ENCODE data around the gene TAS2R39. TPM values are rescaled to one million over a fixed set of nuclear protein-coding genes. Genes with fewer than 3 reads are reported as not detected.

TAS2R39 gene
- total RNA-seq, 1 donor, result not detected

DNA sequence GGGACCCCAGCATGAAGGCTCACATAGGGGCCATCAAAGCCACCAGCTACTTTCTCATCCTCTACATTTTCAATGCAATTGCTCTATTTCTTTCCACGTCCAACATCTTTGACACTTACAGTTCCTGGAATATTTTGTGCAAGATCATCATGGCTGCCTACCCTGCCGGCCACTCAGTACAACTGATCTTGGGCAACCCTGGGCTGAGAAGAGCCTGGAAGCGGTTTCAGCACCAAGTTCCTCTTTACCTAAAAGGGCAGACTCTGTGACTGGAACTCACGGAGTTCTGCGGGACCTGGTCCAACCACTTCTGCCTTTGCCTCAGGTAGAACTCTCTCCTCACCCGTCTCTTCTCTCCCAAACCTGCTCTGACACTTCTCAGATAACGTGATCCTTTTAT is 39.6 kb downstream of the TAS2R39 start:
- DNase-seq (ENCODE audit: insufficient read length, low spot score, missing footprints), result no peak
- Histone ChIP-seq H3K4me3 (ENCODE audit: insufficient read depth, low read length) (no peak overlapping the region), H2AFZ (ENCODE audit: low read length) (no peak overlapping the region), H3K36me3 (ENCODE audit: insufficient read depth, low read length) (no peaks in the 10 kb centered on the region), H3K4me2 (ENCODE audit: insufficient read depth, low read length) (no peak overlapping the region), H3K27ac (ENCODE audit: low read depth, low read length) (no peak overlapping the region), H3K27me3 (ENCODE audit: insufficient read depth, low read length) (peaks cover 28% of the 10 kb centered on the region), H4K20me1 (ENCODE audit: insufficient read depth, low read length) (no peaks in the 10 kb centered on the region), H3K4me1 (ENCODE audit: insufficient read depth, low read length) (no peaks in the 10 kb centered on the region), H3K9me3 (ENCODE audit: low read depth, low read length) (no peaks in the 10 kb centered on the region), H3K79me2 (ENCODE audit: insufficient read depth, low read length) (no peaks in the 10 kb centered on the region)
- TF ChIP-seq, protein P1, sequence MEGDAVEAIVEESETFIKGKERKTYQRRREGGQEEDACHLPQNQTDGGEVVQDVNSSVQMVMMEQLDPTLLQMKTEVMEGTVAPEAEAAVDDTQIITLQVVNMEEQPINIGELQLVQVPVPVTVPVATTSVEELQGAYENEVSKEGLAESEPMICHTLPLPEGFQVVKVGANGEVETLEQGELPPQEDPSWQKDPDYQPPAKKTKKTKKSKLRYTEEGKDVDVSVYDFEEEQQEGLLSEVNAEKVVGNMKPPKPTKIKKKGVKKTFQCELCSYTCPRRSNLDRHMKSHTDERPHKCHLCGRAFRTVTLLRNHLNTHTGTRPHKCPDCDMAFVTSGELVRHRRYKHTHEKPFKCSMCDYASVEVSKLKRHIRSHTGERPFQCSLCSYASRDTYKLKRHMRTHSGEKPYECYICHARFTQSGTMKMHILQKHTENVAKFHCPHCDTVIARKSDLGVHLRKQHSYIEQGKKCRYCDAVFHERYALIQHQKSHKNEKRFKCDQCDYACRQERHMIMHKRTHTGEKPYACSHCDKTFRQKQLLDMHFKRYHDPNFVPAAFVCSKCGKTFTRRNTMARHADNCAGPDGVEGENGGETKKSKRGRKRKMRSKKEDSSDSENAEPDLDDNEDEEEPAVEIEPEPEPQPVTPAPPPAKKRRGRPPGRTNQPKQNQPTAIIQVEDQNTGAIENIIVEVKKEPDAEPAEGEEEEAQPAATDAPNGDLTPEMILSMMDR (IDR thresholded peaks at IDR 0.05; ENCODE audit: extremely low read depth, low read depth, low read length), result no peak

DNA sequence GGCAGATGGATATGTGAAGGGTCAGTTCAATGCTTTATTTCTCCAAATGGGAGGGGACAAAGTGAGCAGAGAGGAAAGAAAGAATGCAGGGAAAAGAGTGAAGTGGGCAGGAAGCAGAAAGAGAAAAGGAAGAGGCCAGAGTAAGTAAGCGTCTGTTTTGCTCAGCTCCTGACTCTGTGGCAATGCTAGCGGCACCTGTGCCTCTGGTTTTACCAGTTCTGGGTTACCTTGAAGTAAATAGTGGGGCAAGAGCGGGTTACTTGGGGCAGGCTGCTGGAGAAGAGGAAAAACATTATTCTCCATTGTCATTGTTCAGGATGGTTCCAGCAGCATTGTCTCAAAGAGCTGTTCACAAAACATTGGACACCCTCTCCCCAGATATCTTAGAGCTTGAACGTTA is 40.6 kb downstream of the TAS2R39 start:
- Histone ChIP-seq H3K79me2 (ENCODE audit: insufficient read depth, low read length) (no peaks in the 10 kb centered on the region), H3K9me3 (ENCODE audit: low read depth, low read length) (no peaks in the 10 kb centered on the region), H3K27ac (ENCODE audit: low read depth, low read length) (no peak overlapping the region), H3K36me3 (ENCODE audit: insufficient read depth, low read length) (no peaks in the 10 kb centered on the region), H3K4me3 (ENCODE audit: insufficient read depth, low read length) (no peak overlapping the region), H3K27me3 (ENCODE audit: insufficient read depth, low read length) (peaks cover 28% of the 10 kb centered on the region), H3K4me1 (ENCODE audit: insufficient read depth, low read length) (no peaks in the 10 kb centered on the region), H2AFZ (ENCODE audit: low read length) (no peak overlapping the region), H4K20me1 (ENCODE audit: insufficient read depth, low read length) (no peaks in the 10 kb centered on the region), H3K4me2 (ENCODE audit: insufficient read depth, low read length) (no peak overlapping the region)
- DNase-seq (ENCODE audit: insufficient read length, low spot score, missing footprints), result no peak
- TF ChIP-seq, protein P1 (IDR thresholded peaks at IDR 0.05; ENCODE audit: extremely low read depth, low read depth, low read length), result no peak

DNA sequence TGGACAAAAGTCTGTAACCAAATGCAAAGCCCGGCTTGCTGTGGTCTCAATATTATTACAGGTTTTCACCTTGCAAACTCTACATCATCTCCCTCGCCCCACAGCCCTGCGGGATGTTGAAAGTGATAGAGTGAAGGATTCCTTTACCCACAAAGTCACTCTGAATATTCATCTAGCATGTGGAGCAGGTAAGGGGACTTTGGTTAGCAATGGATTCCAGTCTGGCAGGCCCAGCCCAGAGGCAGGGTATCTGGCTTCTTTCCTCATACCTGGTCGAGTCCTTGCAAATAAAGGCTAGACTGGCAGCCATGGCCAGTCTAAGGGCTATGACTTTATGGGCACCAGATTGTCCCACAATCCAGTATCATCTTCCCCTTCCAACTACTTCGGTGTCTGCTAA is 41.8 kb downstream of the TAS2R39 start:
- Histone ChIP-seq H3K27ac (ENCODE audit: low read depth, low read length) (no peak overlapping the region), H2AFZ (ENCODE audit: low read length) (no peak overlapping the region), H3K4me3 (ENCODE audit: insufficient read depth, low read length) (no peak overlapping the region)

DNA sequence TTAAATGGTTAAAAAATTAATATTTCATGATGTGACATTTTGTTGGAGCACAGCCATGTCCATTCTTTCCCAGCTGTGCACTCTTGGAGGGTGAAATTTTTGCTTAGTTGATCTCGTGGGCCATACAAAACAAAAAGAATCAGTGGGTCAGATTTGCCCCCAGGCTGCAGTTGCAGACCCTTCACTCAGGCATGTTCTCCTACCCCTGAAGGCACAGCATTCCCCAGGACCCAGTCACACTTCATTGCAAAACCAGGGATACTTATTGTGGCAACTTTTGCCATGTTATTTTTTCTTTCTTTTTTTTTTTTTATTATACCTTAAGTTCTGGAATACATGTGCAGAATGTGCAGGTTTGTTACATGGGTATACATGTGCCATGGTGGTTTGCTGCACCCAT is 44.6 kb downstream of the TAS2R39 start:
- H3K4me3 ChIP-seq (ENCODE audit: insufficient read depth, low read length), result no peak overlapping the region
- H4K20me1 ChIP-seq (ENCODE audit: insufficient read depth, low read length), result no peaks in the 10 kb centered on the region
- H3K4me1 ChIP-seq (ENCODE audit: insufficient read depth, low read length), result peaks cover 4% of the 10 kb centered on the region
- H3K36me3 ChIP-seq (ENCODE audit: insufficient read depth, low read length), result no peaks in the 10 kb centered on the region
- no peak overlapping the region for H3K4me2 ChIP-seq (ENCODE audit: insufficient read depth, low read length)
- peaks cover 17% of the 10 kb centered on the region for H3K27me3 ChIP-seq (ENCODE audit: insufficient read depth, low read length)
- no peak overlapping the region for H3K27ac ChIP-seq (ENCODE audit: low read depth, low read length)
- H3K79me2 ChIP-seq (ENCODE audit: insufficient read depth, low read length), result no peaks in the 10 kb centered on the region
- no peak overlapping the region for H2AFZ ChIP-seq (ENCODE audit: low read length)
- no peak for DNase-seq (ENCODE audit: insufficient read length, low spot score, missing footprints)
- H3K9me3 ChIP-seq (ENCODE audit: low read depth, low read length), result no peaks in the 10 kb centered on the region
- TF ChIP-seq, protein P1 (IDR thresholded peaks at IDR 0.05; ENCODE audit: extremely low read depth, low read depth, low read length), result no peak

More for the DNA sequence above, 41.8 kb downstream of the TAS2R39 start:
- no peaks in the 10 kb centered on the region for H3K79me2 ChIP-seq (ENCODE audit: insufficient read depth, low read length)
- H3K27me3 ChIP-seq (ENCODE audit: insufficient read depth, low read length), result peaks cover 28% of the 10 kb centered on the region
- H3K9me3 ChIP-seq (ENCODE audit: low read depth, low read length), result no peaks in the 10 kb centered on the region
- DNase-seq (ENCODE audit: insufficient read length, low spot score, missing footprints), result no peak
- peaks cover 4% of the 10 kb centered on the region for H3K4me1 ChIP-seq (ENCODE audit: insufficient read depth, low read length)
- no peaks in the 10 kb centered on the region for H4K20me1 ChIP-seq (ENCODE audit: insufficient read depth, low read length)
- H3K4me2 ChIP-seq (ENCODE audit: insufficient read depth, low read length), result no peak overlapping the region
- no peaks in the 10 kb centered on the region for H3K36me3 ChIP-seq (ENCODE audit: insufficient read depth, low read length)
- TF ChIP-seq, protein P1 (IDR thresholded peaks at IDR 0.05; ENCODE audit: extremely low read depth, low read depth, low read length), result no peak
